Caco-2 (cell line): ENCODE measurements around the gene TMEM30B. TPM values are rescaled to one million over a fixed set of nuclear protein-coding genes. Genes with fewer than 3 reads are reported as not detected.

Source experiments
- BruUV-seq: library from RNA; stranded (reverse); fragments of 400-500 nt; replicated peaks from 2 replicates; lab custom pipeline; 2021; lab: Mats Ljungman, UMichigan
- CTCF ChIA-PET: fragments of 300-600 bp; sonication (Branson Sonifier 250); formaldehyde crosslinking; loops from one replicate; lab custom pipeline; 2022; ENCODE audit warnings: antibody characterized with exemption; lab: Charles Lee
- POLR2A ChIA-PET: fragments of 300-600 bp; sonication (Branson Sonifier 250); formaldehyde crosslinking; loops from one replicate; lab custom pipeline; 2022; ENCODE audit warnings: antibody characterized with exemption; lab: Charles Lee
- DNase-seq, 2 experiments: peaks; one replicate each; pipeline versions ENCODE4 v3.0.0 to v3.0.0-alpha.2; 2020 to 2022
- H3K27me3 ChIP-seq: replicated peaks from 2 replicates; pipeline ENCODE4 v1.6.0; 2011; ENCODE audit warnings: low read length; ENCODE audit not compliant: control insufficient read depth, insufficient read depth
- H3K36me3 ChIP-seq: 2 replicates; pipeline ENCODE4 v1.5.1; 2011; ENCODE audit warnings: low read length; ENCODE audit not compliant: control insufficient read depth, insufficient read depth
- H3K4me1 ChIP-seq: fragments of 250-450 bp; sonication (Bioruptor Pico); 2 replicates; pipeline ENCODE4 v1.5.1; 2020; ENCODE audit warnings: mild to moderate bottlenecking
- H3K4me3 ChIP-seq: 2 replicates; pipeline ENCODE4 v1.5.1; 2011; ENCODE audit warnings: low read depth, mild to moderate bottlenecking, control low read depth, low read length
- H3K9me3 ChIP-seq: fragments of 250-450 bp; sonication (Bioruptor Pico); 2 replicates; pipeline ENCODE4 v1.5.1; 2020; ENCODE audit warnings: mild to moderate bottlenecking, moderate library complexity
- H3K27ac Mint-ChIP-seq: one replicate; pipeline ENCODE4 v1.8.0; 2022; ENCODE audit warnings: mixed read lengths; ENCODE audit not compliant: unreplicated experiment
- H3K27me3 Mint-ChIP-seq: one replicate; pipeline ENCODE4 v1.8.0; 2022; ENCODE audit warnings: mixed read lengths; ENCODE audit not compliant: insufficient read depth, unreplicated experiment
- H3K36me3 Mint-ChIP-seq: one replicate; pipeline ENCODE4 v1.8.0; 2022; ENCODE audit warnings: mild to moderate bottlenecking, mixed read lengths; ENCODE audit not compliant: insufficient read depth, unreplicated experiment
- H3K4me1 Mint-ChIP-seq: one replicate; pipeline ENCODE4 v1.8.0; 2022; ENCODE audit warnings: low read depth, mixed read lengths; ENCODE audit not compliant: unreplicated experiment
- H3K4me3 Mint-ChIP-seq: one replicate; pipeline ENCODE4 v1.8.0; 2022; ENCODE audit warnings: mild to moderate bottlenecking, moderate library complexity, mixed read lengths; ENCODE audit not compliant: unreplicated experiment
- H3K9me3 Mint-ChIP-seq: one replicate; pipeline ENCODE4 v1.8.0; 2022; ENCODE audit warnings: mixed read lengths; ENCODE audit not compliant: unreplicated experiment
- intact Hi-C: fragments of 100-400 bp; cut with micrococcal nuclease; formaldehyde crosslinking; loops from one replicate; pipeline ENCODE4 v1.10.0; 2022; ENCODE audit not compliant: unreplicated experiment
- total RNA-seq: library from RNA; stranded (reverse); gene quantifications from 2 replicates; pipeline ENCODE4 v1.2.3, GENCODE V29; 2022
- TF ChIP-seq, protein P1 (sequence below), 2 experiments: fragments of 200-600 bp in 1 of 2; IDR thresholded peaks; 1 replicate in 1 of 2; 2 replicates in 1 of 2; pipeline versions ENCODE4 v1.5.1 to v1.8.0; 2011 to 2022; ENCODE audit warnings: antibody characterized with exemption in 1 of 2, control low read depth in 1 of 2, inconsistent platforms in 1 of 2, low read depth in 1 of 2, low read length in 1 of 2, mild to moderate bottlenecking in 1 of 2, moderate library complexity in 1 of 2; ENCODE audit not compliant: insufficient read depth in 1 of 2, severe bottlenecking in 1 of 2, unreplicated experiment in 1 of 2

The TMEM30B gene
- total RNA-seq, 1 experiment from 2014 or later, result 32.5 TPM

DNA sequence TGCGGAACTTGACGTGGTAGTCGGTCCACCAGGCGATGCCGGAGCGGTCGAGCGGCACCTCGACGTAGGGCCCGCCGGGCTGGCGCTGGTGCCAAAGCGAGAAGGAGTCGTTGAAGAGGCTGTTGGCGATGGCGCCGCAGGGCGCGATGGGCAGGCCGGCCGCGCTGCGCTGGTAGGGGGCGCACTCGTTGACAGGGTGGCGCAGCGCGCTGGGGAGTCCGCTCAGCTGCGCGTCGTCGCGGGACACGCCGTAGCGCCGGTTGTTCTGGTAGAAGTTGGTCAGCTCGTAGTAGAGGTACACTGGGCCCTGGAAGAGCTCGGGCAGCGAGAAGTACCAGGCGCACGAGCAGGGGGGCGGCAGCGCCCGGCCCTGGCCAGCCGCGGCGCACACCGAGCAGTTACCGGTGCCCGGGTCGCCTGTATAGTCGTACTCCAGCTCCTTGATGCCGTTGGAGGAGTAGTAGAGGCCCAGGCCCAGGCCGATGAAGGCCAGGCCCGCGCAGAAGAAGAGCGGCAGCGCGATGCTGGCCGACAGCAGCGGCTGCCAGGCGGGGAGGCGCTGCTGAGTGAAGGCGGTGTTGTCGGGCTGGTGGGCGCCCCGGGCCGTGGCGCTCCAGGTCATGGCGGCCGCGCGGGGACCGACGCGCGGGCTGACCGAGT, 482 bp downstream of the TMEM30B start:
- Histone ChIP-seq H3K36me3 (no peaks in the 10 kb centered on the region), H3K9me3 (no peaks in the 10 kb centered on the region), H3K4me1 (peaks cover 25% of the 10 kb centered on the region), H3K4me3 (peak overlapping the region; percentile 93), H3K27me3 (no peaks in the 10 kb centered on the region)
- Mint-ChIP-seq H3K27ac (peak overlapping the region; percentile 93), H3K4me1 (peaks cover 22% of the 10 kb centered on the region), H3K36me3 (peaks cover 27% of the 10 kb centered on the region), H3K27me3 (no peaks in the 10 kb centered on the region), H3K9me3 (no peaks in the 10 kb centered on the region), H3K4me3 (peak overlapping the region; percentile 98)
- peak; percentile 72 to 86 for DNase-seq
- intact Hi-C loops, result loop anchor here (1.0 to 5.0 kb wide), 4 partner anchors 11 to 631 kb away; partner anchors contain the start of genes PRKCH and SIX1
- POLR2A ChIA-PET, result interaction anchor here (0.5 to 1.1 kb wide), 3 partner anchors 10 to 481 kb away, joined by 3 to 5 read pairs (median 3); partner anchors contain the start of gene SNAPC1
- TF ChIP-seq, protein P1, sequence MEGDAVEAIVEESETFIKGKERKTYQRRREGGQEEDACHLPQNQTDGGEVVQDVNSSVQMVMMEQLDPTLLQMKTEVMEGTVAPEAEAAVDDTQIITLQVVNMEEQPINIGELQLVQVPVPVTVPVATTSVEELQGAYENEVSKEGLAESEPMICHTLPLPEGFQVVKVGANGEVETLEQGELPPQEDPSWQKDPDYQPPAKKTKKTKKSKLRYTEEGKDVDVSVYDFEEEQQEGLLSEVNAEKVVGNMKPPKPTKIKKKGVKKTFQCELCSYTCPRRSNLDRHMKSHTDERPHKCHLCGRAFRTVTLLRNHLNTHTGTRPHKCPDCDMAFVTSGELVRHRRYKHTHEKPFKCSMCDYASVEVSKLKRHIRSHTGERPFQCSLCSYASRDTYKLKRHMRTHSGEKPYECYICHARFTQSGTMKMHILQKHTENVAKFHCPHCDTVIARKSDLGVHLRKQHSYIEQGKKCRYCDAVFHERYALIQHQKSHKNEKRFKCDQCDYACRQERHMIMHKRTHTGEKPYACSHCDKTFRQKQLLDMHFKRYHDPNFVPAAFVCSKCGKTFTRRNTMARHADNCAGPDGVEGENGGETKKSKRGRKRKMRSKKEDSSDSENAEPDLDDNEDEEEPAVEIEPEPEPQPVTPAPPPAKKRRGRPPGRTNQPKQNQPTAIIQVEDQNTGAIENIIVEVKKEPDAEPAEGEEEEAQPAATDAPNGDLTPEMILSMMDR (IDR thresholded peaks at IDR 0.05; ENCODE audit: insufficient read depth in 1 of 2, low read depth in 1 of 2, low read length in 1 of 2, severe bottlenecking in 1 of 2, unreplicated experiment in 1 of 2), result peak; percentile 64 to 72
- BruUV-seq, result no TSS peak
- CTCF ChIA-PET, result interaction anchor here (0.9 to 1.7 kb wide), 4 partner anchors 9 to 41 kb away, joined by 3 to 6 read pairs (median 4); partner anchors contain the start of gene PRKCH

GRCh38 chr14:61280092-61280525, 1.0 kb downstream of the TMEM30B start:
- peaks cover 21% of the 10 kb centered on the region; the same call in 1 of the 2 replicates for H3K4me1 ChIP-seq
- no peaks in the 10 kb centered on the region for H3K9me3 ChIP-seq
- Mint-ChIP-seq H3K36me3 (peaks cover 27% of the 10 kb centered on the region), H3K4me3 (peak overlapping the region; percentile 98), H3K27ac (peak overlapping the region; percentile 93), H3K4me1 (peaks cover 17% of the 10 kb centered on the region), H3K27me3 (no peaks in the 10 kb centered on the region), H3K9me3 (no peaks in the 10 kb centered on the region)
- BruUV-seq, result no TSS peak
- intact Hi-C loops, result loop anchor here (5.0 kb wide), 1 partner anchor 157 kb away; no protein-coding TSS in a partner anchor
- no peaks in the 10 kb centered on the region for H3K36me3 ChIP-seq
- ChIA-PET POLR2A (interaction anchor here (0.5 to 1.1 kb wide), 3 partner anchors 9 to 482 kb away, joined by 3 to 5 read pairs (median 3); partner anchors contain the start of gene SNAPC1), CTCF (interaction anchor here (0.9 to 1.7 kb wide), 4 partner anchors 9 to 41 kb away, joined by 3 to 6 read pairs (median 4); partner anchors contain the start of gene PRKCH)
- DNase-seq, result peak in 1 of 2 experiments; percentile 41
- H3K27me3 ChIP-seq, result no peaks in the 10 kb centered on the region
- peak overlapping the region; percentile 93 for H3K4me3 ChIP-seq
- TF ChIP-seq, protein P1 (IDR thresholded peaks at IDR 0.05; ENCODE audit: insufficient read depth in 1 of 2, low read depth in 1 of 2, low read length in 1 of 2, severe bottlenecking in 1 of 2, unreplicated experiment in 1 of 2), result no peak

DNA sequence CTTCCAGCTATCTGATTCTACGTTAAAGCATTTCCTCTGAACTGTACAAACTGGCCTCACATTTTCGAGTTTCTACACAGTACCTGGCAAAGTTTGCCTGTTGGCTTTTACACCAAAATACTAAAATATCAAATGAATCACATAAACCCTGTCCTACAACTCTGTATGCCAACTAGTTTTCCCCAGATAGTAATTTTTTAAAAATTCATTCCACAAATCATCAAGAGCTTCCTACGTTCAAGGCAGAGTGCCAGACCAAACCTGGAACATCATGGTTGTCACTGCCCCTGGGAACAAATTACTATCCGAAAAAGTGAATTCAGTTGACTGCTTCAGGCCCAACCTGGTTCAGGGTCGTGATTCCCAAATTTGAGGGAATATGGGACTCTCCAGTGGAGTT, 2.1 kb downstream of the TMEM30B start:
- intact Hi-C loops, result loop anchor here (10.0 kb wide), 1 partner anchor 486 kb away; the partner anchor contains the start of gene SNAPC1

More for the DNA sequence above, 2.1 kb downstream of the TMEM30B start:
- no peaks in the 10 kb centered on the region for H3K9me3 Mint-ChIP-seq
- peak overlapping the region; percentile 93 for H3K27ac Mint-ChIP-seq
- H3K4me3 ChIP-seq, result peak overlapping the region; percentile 93
- BruUV-seq, result no TSS peak
- no peaks in the 10 kb centered on the region for H3K9me3 ChIP-seq
- DNase-seq, result no peak
- H3K36me3 Mint-ChIP-seq, result peaks cover 27% of the 10 kb centered on the region
- no peaks in the 10 kb centered on the region for H3K36me3 ChIP-seq
- peak overlapping the region; percentile 98 for H3K4me3 Mint-ChIP-seq
- ChIA-PET CTCF (no interaction called here), POLR2A (interaction anchor here (0.6 to 1.0 kb wide), 2 partner anchors 70 to 149 kb away, joined by 4 to 5 read pairs; no protein-coding TSS in a partner anchor)
- TF ChIP-seq, protein P1 (IDR thresholded peaks at IDR 0.05; ENCODE audit: insufficient read depth in 1 of 2, low read depth in 1 of 2, low read length in 1 of 2, severe bottlenecking in 1 of 2, unreplicated experiment in 1 of 2), result no peak
- H3K4me1 Mint-ChIP-seq, result peaks cover 17% of the 10 kb centered on the region
- no peaks in the 10 kb centered on the region for H3K27me3 ChIP-seq
- peaks cover 19% of the 10 kb centered on the region; the same call in 1 of the 2 replicates for H3K4me1 ChIP-seq
- H3K27me3 Mint-ChIP-seq, result no peaks in the 10 kb centered on the region
